GM19468 (cell line): Measurements from ENCODE around the gene GREB1L.
"Not testable (repeated sequence)": the region's sequence is repeated elsewhere in the genome, so short reads cannot be mapped to it uniquely, and the experiment has no call there.

Experiments
- ATAC-seq: cut with Tn5 transposase; IDR thresholded peaks from one replicate; pipeline ENCODE4 v1.9.1; 2021; ENCODE audit warnings: mild to moderate bottlenecking, moderate library complexity, moderate number of reproducible peaks; ENCODE audit not compliant: unreplicated experiment; ENCODE audit errors: extremely low read depth

Gene GREB1L

DNA sequence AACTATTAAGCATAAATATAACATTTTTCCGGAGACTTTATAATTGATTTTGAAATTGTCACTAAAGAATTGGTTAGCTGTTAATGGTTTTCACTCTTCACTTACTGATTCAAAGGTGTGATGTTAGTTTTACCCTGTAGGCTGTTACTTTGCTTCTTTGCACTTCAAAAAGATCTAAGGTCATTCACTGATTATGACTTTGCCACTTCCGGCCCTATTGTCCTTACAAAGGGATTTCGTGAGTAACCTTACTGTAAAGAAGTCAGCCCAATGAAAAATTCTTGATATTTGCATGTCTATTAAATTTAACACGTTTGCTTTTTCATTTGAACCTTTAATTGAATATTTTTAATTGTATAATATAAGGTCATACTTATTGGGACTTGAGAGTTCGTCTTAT lies 61.4 kb downstream of the GREB1L start:
- ATAC-seq: no peak

DNA sequence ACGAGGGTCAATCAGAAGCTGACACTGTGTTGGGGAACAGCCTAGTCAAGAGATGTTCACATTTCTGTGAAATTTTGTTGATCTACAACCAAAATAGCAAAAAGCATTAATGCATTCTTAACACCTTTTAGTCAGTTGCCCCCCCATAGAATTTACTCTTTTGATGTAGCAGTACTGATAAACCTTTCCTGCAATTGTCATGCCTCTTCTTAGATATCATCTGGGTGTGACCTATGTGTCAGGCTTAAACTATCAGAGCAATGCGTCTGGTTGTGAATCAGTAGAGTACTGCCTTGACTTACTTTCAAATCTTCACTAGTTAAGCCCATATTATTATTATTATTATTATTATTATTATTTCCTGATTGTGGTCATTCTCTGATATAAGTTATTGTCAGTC lies 61.9 kb downstream of the GREB1L start:
- ATAC-seq: no peak

DNA sequence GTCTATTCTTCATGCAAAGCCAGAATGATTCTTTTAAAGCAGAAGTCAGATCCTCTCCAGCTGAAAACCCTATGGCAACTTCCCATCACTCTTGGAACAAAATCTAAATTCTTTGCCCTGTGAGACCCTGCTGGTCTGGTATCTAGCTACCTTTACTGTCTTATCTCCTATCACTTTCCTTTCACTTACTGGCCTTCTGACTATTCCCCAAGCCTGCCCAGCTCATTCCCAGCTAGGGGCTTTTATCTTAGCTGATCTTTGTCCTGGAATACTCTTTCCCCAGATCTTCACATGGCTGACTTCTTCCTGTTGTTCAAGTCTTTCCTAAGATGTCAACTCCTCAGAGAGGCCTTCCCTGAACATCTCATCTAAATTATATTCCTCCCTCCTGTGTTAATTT lies 63.6 kb downstream of the GREB1L start:
- no peak for ATAC-seq

DNA sequence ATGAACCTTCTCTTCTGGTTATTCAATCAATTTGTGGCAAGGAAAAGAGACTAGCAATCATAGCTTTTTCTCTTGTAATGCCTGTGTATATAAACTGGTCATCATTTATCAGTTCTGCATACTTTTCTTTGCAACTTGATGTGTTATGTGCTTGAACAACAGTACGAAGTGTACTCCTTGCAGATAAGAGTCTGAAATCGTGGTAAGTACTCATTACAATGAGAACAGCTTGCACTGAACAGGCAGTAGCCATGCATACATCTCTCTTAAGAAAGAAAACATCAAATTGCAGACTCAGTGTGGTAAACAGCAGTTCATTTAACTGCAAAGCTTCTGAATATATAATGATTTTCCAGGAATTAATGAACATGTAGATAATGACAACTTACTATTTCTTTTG lies 64.3 kb downstream of the GREB1L start:
- ATAC-seq: no peak

DNA sequence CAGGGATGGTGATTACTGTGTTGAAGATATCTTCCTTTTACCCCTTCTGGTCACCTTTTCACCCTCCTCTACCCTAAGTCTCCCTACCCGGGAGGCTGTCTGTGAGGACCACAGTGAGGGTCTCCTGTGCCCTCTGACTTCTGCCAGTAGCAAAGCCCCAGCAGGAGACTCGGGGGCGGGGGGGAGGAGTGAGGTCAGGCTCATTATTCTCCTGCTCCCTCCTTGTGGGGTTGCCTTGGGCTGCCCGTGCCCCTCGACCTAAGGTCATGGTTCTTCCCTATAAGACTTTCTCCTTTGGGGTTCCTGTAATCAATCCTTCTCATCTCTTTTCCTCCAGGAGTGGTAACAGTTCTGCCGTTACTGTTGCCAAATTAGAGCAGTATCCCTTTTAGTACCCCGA lies 65.5 kb downstream of the GREB1L start:
- no peak for ATAC-seq

DNA sequence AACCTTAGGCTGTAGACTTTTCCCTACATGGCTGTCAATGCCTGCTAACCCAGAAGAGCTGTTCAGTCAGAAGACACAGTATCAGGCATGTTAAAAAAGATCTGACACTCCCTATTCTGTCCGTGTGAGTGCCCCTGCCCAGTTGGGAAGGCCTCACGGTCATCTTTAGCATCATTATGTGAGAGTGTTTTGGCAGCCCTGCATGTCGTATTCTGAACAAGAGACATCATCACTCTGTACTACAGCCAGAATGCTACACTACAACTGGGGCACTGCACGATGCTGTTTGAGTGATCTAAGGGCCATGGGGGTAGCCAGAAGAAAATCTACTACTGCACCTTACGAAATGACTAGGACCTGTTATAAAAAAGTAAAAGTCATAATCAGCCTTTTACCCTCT lies 67.2 kb downstream of the GREB1L start:
- no peak for ATAC-seq

DNA sequence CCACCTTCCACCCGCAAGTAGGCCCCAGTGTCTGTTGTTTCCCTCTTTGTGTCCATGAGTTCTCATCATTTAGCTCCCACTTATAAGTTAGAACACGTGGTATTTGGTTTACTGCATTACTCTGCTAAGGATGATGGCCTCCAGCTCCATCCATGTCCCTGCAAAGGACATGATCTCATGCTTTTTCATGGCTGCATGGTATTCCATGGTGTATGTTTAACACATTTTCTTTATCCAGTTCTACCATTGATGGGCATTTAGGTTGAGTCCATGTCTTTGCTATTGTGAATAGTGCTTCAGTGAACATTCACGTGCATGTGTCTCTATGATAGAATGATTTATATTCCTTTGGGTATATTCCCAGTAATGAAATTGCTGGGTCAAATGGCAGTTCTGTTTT lies 69.9 kb downstream of the GREB1L start:
- ATAC-seq: not testable (repeated sequence)

DNA sequence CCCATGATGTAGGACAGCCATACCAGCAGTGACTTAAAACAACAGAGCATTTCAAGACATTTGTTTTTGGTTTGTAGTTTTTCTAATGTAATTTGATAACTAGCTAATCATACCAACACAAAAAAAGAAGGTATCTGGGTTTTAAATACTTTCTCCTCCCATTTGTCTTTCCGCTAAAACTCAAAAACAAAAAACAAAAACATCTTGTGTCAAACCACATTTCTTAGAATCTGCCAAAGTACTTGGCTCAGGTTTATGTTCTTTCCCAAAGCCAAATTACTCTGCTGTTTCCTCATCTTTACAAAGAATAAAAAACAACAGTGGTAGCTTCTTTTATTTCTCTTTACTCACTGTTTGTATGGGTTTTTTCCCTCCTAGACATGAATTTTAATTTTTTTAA lies 71.5 kb downstream of the GREB1L start:
- no peak for ATAC-seq

DNA sequence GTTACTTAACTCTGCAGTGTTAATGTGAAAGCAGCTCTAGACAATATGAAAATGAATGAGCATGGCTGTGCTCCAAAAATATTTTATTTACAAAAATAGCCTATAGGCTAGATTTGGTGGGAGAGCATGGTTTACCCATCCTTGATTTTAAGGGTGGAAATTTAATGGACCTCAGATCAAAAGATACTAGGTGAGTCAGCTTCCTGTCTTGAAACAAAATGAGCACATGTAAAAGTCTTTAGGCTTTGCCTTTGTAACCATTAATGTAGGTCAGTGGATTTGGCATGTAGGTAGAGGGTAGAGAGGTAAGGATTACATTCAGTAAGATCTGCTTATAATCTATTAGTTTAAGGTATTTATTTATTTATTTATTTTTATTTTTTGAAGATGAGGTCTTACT lies 72.7 kb downstream of the GREB1L start:
- no peak for ATAC-seq

DNA sequence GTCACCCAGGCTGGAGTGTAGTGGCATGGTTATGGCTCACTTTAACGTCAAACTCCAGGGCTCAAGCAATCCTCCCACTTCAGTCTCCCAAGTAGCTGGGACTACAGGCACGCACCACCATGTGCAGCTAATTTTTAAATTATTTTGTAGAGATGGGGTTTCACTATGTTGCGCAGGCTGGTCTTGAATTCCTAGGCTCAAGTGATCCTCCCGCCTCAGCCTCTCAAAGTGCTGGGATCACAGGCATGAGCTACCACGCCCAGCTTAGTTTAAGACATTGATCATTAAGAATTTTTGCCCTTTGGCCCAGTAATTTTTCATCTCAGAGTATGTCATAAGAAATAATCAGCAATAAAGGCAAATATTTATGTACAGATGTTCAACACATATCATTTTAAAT lies 73.1 kb downstream of the GREB1L start:
- not testable (repeated sequence) for ATAC-seq

DNA sequence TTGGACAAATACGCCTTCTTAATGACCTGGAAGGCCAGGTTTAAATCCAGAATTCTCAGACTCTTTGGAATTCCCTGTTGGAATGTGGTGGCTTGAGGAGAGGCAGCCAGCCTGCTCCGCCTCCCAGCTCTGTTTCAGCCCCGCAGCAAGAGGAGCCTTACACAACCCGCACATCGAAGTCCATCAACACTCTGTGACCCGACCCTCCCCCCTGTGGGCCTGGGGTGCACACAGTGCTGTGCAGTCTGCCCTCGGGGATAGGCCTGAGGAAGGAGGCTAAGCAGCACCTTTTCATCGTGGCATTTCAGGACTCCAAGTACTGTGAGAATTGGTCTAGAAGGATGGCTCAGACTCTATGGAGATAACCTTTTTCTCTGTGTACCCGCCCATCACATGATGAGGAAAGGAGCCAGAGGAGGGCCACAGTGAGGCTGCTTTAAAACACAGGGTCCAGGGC lies 73.7 kb downstream of the GREB1L start:
- no peak for ATAC-seq

DNA sequence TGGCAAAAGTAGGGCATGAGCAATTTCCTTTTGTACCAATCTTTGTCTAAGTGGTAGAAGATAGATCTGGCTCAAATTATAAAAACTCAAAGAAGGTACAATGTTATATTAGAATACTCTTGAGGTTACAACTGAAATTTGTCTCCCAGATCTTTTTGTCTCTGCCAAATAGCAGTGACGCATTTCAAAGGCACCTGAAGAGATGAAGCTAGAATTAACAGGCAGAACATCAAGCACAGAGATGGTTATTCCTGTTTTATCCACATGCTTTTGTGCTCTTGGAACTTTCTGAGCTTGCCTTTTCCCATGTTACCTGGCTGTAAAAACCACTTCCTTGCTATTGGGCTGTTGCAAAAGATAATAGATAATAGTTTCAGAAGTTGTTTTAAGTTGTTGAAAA lies 74.3 kb downstream of the GREB1L start:
- ATAC-seq: no peak

DNA sequence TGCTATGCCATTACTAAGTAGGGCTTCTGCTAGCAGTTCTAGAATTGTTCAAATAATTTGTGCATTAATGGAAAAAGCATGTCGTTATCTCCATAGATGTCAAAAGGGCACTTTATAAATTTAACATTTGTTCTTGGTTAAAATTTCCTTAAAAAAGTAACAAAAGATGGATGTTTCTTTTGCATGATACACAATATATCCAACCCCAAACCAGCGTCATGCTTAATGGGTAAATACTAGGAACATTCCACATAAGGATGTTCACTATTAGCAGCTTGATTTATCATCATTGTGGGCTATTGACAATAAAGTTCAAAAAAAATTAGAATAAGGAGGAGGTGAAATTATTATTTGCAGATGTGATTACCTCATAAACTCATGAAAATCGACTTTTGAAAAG lies 79.7 kb downstream of the GREB1L start:
- no peak for ATAC-seq

DNA sequence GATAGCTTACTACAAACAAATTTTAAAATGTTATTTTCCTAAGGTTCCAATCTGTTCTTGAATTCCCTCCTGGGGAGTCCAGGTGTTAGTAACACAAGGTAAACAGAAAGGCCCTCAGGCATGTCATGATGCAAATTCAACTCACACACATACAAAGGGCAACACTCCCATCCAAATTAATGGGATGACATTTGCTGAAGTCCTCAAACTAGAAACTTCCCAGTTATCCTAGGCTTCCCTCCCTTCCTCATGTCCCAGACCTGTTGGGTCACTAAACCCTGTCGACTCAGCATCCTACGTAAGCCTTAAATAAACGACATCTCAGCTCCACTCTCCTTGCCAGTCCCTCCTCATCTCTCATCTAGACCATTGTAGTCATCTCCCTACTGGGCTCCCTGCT lies 85.1 kb downstream of the GREB1L start:
- no peak for ATAC-seq

DNA sequence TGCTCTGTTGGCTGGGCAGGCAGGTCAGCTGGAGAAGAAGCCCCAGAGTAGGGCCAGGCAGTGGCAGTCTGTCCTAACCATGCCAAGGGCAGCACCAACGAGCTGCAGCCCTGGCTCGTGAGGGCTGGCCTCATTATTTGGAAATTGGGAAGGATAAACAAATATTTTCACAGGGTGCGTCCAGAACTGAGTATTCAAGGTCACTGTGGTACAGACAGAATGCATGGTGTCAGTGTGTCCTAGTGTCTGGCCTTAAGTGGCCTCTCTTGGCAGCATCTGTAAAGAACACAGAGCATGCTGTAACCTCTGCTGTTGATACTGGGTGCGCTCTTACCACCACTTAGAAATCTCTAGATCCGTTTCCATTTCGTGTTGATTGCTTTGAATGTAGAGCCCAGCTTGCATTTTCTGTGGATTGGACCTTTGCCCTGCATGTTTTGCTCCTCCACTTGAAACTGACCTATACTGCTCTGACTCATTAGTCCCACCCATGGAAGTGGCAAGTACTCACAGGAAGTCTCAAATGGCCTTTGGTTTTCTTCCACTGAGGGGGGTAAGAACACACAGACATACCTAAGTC lies 88.2 kb downstream of the GREB1L start:
- no peak for ATAC-seq

DNA sequence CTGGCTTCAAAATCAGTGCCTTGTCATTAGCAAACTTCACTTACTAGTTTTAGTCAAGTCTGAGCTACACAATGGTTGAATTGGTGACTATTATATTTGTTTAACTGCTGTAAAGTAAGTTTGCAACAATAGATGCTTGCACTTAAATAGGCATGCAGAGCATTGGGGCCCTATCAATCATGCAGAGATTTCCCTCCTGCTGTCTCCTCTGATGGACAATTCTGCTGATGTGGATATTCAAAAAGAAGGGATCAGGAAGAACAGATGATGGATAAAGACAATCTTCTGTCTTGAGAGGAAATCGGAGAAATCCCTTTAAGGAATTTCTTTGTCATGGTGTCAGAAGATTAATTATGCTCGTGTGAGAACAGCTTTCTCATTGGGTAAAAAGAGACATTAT lies 89.0 kb downstream of the GREB1L start:
- ATAC-seq: no peak

DNA sequence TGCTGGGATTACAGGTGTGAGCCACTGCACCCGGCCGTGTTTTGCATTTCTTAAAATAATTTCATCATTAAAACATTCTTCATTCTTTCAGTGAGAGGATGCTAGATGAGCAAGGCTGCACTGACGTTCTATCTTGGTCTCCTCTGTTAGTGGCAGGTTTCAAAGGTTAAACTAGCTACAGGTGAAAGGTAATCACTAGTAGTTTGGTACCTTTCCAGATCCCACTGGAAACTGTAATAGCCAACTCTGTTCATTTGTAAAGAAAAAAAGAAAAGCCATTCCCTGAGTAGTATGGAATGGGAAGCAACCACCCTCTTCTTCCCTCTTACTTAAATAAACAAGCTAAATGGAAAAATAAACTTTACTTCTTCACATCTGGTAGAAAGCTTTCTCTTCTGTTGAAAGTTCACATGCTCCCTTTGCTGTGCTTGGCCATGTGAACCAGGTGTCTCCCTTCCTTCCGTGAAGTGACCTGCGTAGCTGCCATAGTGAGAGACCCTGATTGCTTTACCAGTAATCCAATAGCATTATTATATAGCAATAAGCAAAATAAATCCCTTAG lies 94.0 kb downstream of the GREB1L start:
- ATAC-seq: no peak

DNA sequence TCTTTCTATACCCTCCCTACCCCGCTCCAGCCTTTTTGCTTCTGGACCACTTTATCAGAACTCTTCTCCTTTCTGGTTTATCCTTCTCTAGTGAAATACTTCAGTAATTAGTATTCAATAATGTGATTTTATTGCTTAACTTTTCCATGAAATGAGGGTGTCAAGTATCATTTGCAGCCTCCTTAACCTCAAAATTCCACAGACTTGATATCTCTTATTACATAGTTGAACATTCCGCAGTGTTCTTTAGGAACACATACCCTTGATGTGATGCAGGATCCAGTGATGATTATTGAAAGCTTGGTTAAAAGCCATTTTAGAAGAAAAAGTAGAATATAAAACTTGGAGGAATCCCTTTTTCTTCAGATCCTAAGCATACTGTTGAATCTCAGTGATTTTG lies 94.8 kb downstream of the GREB1L start:
- ATAC-seq: no peak

DNA sequence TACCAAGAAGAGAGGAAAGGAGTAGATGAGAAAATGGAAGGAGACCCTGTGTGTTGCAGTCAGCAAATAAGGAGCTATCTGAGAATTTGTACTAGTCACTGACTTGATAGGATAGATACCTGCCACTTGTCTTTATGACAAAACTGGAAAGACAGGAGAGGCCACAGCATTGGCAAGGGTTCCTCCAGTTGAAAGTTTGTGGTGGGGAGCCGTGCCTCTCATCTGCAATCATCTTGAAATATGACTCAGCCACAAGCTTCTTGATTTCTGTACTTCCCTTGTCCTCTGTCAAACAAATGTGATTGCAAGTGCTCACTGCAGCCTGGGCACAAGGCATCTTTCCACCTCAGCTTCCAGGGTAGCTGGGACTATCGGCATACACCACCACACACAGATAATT lies 99.1 kb downstream of the GREB1L start:
- ATAC-seq: no peak

DNA sequence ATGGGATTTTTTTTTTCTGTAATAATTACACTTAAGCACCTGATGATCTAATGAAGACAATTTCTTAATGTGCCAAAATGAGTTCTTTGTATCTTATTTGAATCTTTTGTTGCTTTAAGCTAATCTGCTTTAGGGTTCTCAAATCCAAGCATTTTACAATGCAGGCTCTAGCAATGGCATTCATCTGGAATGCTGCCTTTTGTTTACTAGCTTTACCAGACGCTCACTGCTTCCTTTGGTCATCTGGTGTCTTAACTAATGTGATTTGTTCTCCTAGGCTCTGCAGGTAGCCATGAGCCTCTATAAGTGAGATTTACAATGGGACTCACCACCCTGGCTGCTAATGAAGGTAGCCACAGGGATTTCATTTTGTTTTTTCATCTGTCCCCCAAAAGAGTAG lies 100.3 kb downstream of the GREB1L start:
- ATAC-seq: no peak

DNA sequence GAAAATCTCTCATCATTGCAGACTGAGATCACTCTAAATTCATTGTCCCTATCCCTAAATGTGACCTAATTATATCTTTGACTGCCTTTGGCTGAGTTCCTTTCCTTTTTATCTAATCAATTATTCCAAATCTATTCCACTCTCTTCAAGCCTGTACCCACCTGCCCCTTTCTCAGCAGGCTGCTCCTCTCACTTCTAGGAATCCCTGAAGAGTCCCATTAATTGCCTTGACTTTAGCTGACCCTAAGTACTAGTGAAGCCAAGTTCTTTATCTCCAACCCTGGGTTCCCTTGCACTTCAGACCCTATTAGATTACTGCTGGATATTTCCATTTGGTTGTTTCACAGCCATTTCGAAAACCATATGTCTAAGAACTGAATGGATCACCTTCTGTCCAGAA lies 102.8 kb downstream of the GREB1L start:
- no peak for ATAC-seq

DNA sequence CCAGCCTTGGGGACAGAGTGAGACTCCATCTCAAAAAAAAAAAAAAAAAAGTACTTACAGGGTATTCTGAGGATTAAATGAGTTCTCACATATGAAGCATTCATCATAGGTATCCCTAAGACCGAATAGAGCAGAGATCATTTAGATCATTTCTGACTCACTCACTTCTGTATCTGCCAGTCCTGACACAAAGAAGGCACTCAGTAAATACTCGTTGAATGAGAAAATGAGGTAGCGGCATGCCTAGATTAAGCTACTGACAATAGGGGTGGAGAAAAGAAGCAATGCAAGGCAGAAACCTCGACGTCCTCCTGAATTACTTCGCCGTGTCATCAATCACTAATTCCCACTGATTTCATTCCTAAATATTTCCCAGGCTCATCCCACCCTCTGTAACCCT lies 103.8 kb downstream of the GREB1L start:
- no peak for ATAC-seq

DNA sequence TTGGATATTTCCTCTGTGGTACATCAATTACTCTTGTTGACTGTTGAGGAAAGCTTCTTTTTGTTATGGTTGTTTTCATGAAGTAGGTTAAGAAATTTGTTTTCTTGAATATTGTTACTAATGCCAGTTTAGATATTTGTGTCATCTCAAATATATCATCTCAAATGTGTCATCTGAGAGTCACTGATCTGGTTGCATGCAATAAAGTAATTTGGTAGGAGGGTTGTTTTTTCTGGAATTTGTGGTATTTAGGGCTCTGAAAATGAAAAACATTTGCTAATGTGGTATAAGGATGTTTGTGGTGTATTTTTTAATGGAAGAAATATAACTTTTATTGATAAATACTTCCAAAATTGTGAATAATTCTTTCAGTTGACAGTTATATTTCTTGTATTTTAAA lies 117.7 kb downstream of the GREB1L start:
- no peak for ATAC-seq
